Heart left ventricle (tissue), 13 donors: ENCODE data around the gene ARL8A.

Experiments used
- CTCF ChIP-seq, 12 donors: fragments of 200-600 bp; sonication (generic) in 4 of 12; IDR thresholded peaks; one replicate each; pipeline versions ENCODE4 v1.5.0 to v1.8.0; 2018 to 2022; ENCODE audit warnings: antibody characterized with exemption in 12 of 12, mild to moderate bottlenecking in 5 of 12
- POLR2A ChIP-seq, 2 donors: fragments of 450-650 bp; IDR thresholded peaks; one replicate each; pipeline ENCODE4 v1.6.1; 2017; ENCODE audit warnings: antibody characterized with exemption in 2 of 2, mild to moderate bottlenecking in 2 of 2, moderate library complexity in 2 of 2
- donor health status: ischemic (EF 13 %, LVEDD 7.1; RV severe dilation, severe dysfunction).
- donor health status: DM: no; HTN: yes; CAD: no.
- donor health status: DM: no; HTN: no; CAD: no.
- donor health status: ischemic (EF 25% LVEDD 6.9; RV normal size, moderate dysfunction).
- donor health status: ischemic (EF 25% LVEDD 5.7; RV mildly dilated, moderate dysfunction).
- donor health status: ischemic (EF 35%, LVEDD 5.7; RV mildly dilated, moderate dysfunction).
- donor health status: nonischemic (EF 11% LVEDD 7.7; RV severe dilation, severe dysfunction).
- donor health status: DM: yes; HTN: yes; CAD: no.
- donor health status: PGD.
- donor health status: ischemic (EF 29% LVEDD 5.4; RV normal size, mild dysfunction).
- donor health status: nonischemic (EF 23%, LVEDD 6.1; RV moderate dilation, normal function).

- no peak for TF ChIP-seq CTCF (IDR thresholded peaks at IDR 0.05)
- TF ChIP-seq POLR2A (IDR thresholded peaks at IDR 0.05) = no peak
Observed at GRCh38 chr1:202133001-202133400, 11.5 kb downstream of the ARL8A start.
